Erythroblast (primary cell): ENCODE data around the gene COL9A3.

ENCODE experiments used
- DNase-seq, 2 experiments: peaks; one replicate each; lab custom pipeline; 2025; lab: John Stamatoyannopoulos, UW
- GATA1 ChIP-seq: IDR thresholded peaks from 2 replicates; pipeline ENCODE4 v1.6.1; 2011; ENCODE audit warnings: low read depth, mild to moderate bottlenecking, control low read depth, low read length, moderate library complexity
- POLR2A ChIP-seq: IDR thresholded peaks from 2 replicates; pipeline ENCODE4 v1.6.1; 2011; ENCODE audit warnings: mild to moderate bottlenecking, low read length

COL9A3 gene

GRCh38 chr20:62784497-62784896, 32.4 kb upstream of the COL9A3 start:
- TF ChIP-seq GATA1, result no peak
- TF ChIP-seq POLR2A, result no peak
- DNase-seq, result no peak

- DNase-seq, result no peak
- no peak for TF ChIP-seq GATA1
- TF ChIP-seq POLR2A, result no peak
Observed at GRCh38 chr20:62785393-62785792, 31.5 kb upstream of the COL9A3 start.

- DNase-seq, result no peak
- no peak for TF ChIP-seq GATA1
Observed at GRCh38 chr20:62786157-62786556, 30.7 kb upstream of the COL9A3 start.

GRCh38 chr20:62787321-62787720, 29.5 kb upstream of the COL9A3 start:
- DNase-seq, result no peak
- TF ChIP-seq POLR2A, result no peak
- TF ChIP-seq GATA1, result no peak

GRCh38 chr20:62787866-62788265, 29.0 kb upstream of the COL9A3 start:
- no peak for DNase-seq
- TF ChIP-seq GATA1, result no peak
- TF ChIP-seq POLR2A, result no peak

- peak in 1 of 2 experiments; percentile 30 for DNase-seq
- TF ChIP-seq POLR2A (no peak), GATA1 (no peak)
Observed at GRCh38 chr20:62788607-62789006, 28.2 kb upstream of the COL9A3 start.

GRCh38 chr20:62790075-62790474, 26.8 kb upstream of the COL9A3 start:
- TF ChIP-seq GATA1, result no peak
- TF ChIP-seq POLR2A, result no peak
- DNase-seq, result no peak

- DNase-seq, result peak; percentile 84 to 85
- no peak for TF ChIP-seq POLR2A
- TF ChIP-seq GATA1, result no peak
Observed at GRCh38 chr20:62791301-62792181, 25.3 kb upstream of the COL9A3 start.

- DNase-seq, result no peak
- TF ChIP-seq POLR2A, result no peak
- no peak for TF ChIP-seq GATA1
Observed at GRCh38 chr20:62792182-62792939, 24.5 kb upstream of the COL9A3 start.

- TF ChIP-seq GATA1, result no peak
- no peak for TF ChIP-seq POLR2A
- no peak for DNase-seq
Observed at GRCh38 chr20:62792940-62793756, 23.7 kb upstream of the COL9A3 start.

GRCh38 chr20:62793757-62794006, 23.2 kb upstream of the COL9A3 start:
- DNase-seq, result no peak
- TF ChIP-seq GATA1 (no peak), POLR2A (no peak)

- peak; percentile 97 to 99 for DNase-seq
- TF ChIP-seq GATA1, result no peak
- TF ChIP-seq POLR2A, result peak; percentile 81
Observed at GRCh38 chr20:62794007-62794724, 22.7 kb upstream of the COL9A3 start.

GRCh38 chr20:62795023-62795761, 21.7 kb upstream of the COL9A3 start:
- DNase-seq, result peak; percentile 74 to 76
- TF ChIP-seq GATA1 (no peak), POLR2A (no peak)
